Measurements from ENCODE around the gene AGPS. TPM values are rescaled to one million over a fixed set of nuclear protein-coding genes. Genes with fewer than 3 reads are reported as not detected.
"Not testable (repeated sequence)": the region's sequence is repeated elsewhere in the genome, so short reads cannot be mapped to it uniquely, and the experiment has no call there.

Gene AGPS
- 70.1 and 71.8 TPM in 2 replicates for total RNA-seq

- H3K4me1 Mint-ChIP-seq (ENCODE audit: low read depth), result peaks cover 58% of the 10 kb centered on the region
- intact Hi-C loops (cut with micrococcal nuclease), result loop anchor here (1.0 to 5.0 kb wide), 8 partner anchors 24 to 720 kb away; partner anchors contain the start of genes HNRNPA3 and RBM45
Observed at GRCh38 chr2:177392373-177393202, at the start of gene AGPS. AGPS (plus strand) TSS chr2:177392773; CDS start chr2:177392790, 17 bp downstream.

GRCh38 chr2:177343773-177344172, 48.8 kb upstream of the AGPS start:
- no peaks in the 10 kb centered on the region for H3K4me1 Mint-ChIP-seq (ENCODE audit: low read depth)
- DNase-seq (ENCODE audit: low spot score), result no peak
- H3K9me3 Mint-ChIP-seq, result no peaks in the 10 kb centered on the region
- H3K36me3 Mint-ChIP-seq (ENCODE audit: low read depth), result peaks cover 2% of the 10 kb centered on the region
- no peak overlapping the region for H3K27ac Mint-ChIP-seq
- intact Hi-C loops (cut with micrococcal nuclease), result no loop called here
- no peaks in the 10 kb centered on the region for H3K27me3 Mint-ChIP-seq (ENCODE audit: insufficient read depth)
- no peak overlapping the region for H3K4me3 Mint-ChIP-seq

More at GRCh38 chr2:177392373-177393202, at the start of gene AGPS:
- Mint-ChIP-seq H3K27ac (peak within 1 kb of the TSS; percentile 92), H3K27me3 (ENCODE audit: insufficient read depth) (no peaks in the 10 kb centered on the region), H3K9me3 (no peaks in the 10 kb centered on the region), H3K36me3 (ENCODE audit: low read depth) (peaks cover 30% of the 10 kb centered on the region), H3K4me3 (peak within 1 kb of the TSS; percentile 90)
- peak; percentile 80 for DNase-seq (ENCODE audit: low spot score)

- Mint-ChIP-seq H3K9me3 (no peaks in the 10 kb centered on the region), H3K27ac (no peak overlapping the region), H3K4me3 (no peak overlapping the region), H3K4me1 (ENCODE audit: low read depth) (no peaks in the 10 kb centered on the region), H3K27me3 (ENCODE audit: insufficient read depth) (no peaks in the 10 kb centered on the region), H3K36me3 (ENCODE audit: low read depth) (peaks cover 2% of the 10 kb centered on the region)
- intact Hi-C loops (cut with micrococcal nuclease), result no loop called here
- no peak for DNase-seq (ENCODE audit: low spot score)
Observed at GRCh38 chr2:177344316-177344715, 48.3 kb upstream of the AGPS start.

- H3K27ac Mint-ChIP-seq, result no peak overlapping the region
- intact Hi-C loops (cut with micrococcal nuclease), result no loop called here
- H3K36me3 Mint-ChIP-seq (ENCODE audit: low read depth), result peaks cover 2% of the 10 kb centered on the region
- no peaks in the 10 kb centered on the region for H3K4me1 Mint-ChIP-seq (ENCODE audit: low read depth)
- H3K9me3 Mint-ChIP-seq, result no peaks in the 10 kb centered on the region
- H3K4me3 Mint-ChIP-seq, result no peak overlapping the region
- H3K27me3 Mint-ChIP-seq (ENCODE audit: insufficient read depth), result no peaks in the 10 kb centered on the region
- DNase-seq (ENCODE audit: low spot score), result no peak
Observed at GRCh38 chr2:177346192-177346591, 46.4 kb upstream of the AGPS start.

- intact Hi-C loops (cut with micrococcal nuclease), result no loop called here
- Mint-ChIP-seq H3K9me3 (no peaks in the 10 kb centered on the region), H3K4me1 (ENCODE audit: low read depth) (no peaks in the 10 kb centered on the region), H3K4me3 (no peak overlapping the region), H3K36me3 (ENCODE audit: low read depth) (peaks cover 2% of the 10 kb centered on the region), H3K27ac (no peak overlapping the region), H3K27me3 (ENCODE audit: insufficient read depth) (no peaks in the 10 kb centered on the region)
- no peak for DNase-seq (ENCODE audit: low spot score)
Observed at GRCh38 chr2:177347570-177347969, 45.0 kb upstream of the AGPS start.

- Mint-ChIP-seq H3K9me3 (no peaks in the 10 kb centered on the region), H3K4me1 (ENCODE audit: low read depth) (no peaks in the 10 kb centered on the region), H3K4me3 (no peak overlapping the region), H3K27me3 (ENCODE audit: insufficient read depth) (no peaks in the 10 kb centered on the region), H3K36me3 (ENCODE audit: low read depth) (peaks cover 2% of the 10 kb centered on the region), H3K27ac (no peak overlapping the region)
- DNase-seq (ENCODE audit: low spot score), result no peak
- intact Hi-C loops (cut with micrococcal nuclease), result no loop called here
Observed at GRCh38 chr2:177348118-177348654, 44.4 kb upstream of the AGPS start.

- H3K36me3 Mint-ChIP-seq (ENCODE audit: low read depth), result peaks cover 2% of the 10 kb centered on the region
- intact Hi-C loops (cut with micrococcal nuclease), result no loop called here
- no peak overlapping the region for H3K4me3 Mint-ChIP-seq
- DNase-seq (ENCODE audit: low spot score), result no peak
- no peaks in the 10 kb centered on the region for H3K4me1 Mint-ChIP-seq (ENCODE audit: low read depth)
- H3K27ac Mint-ChIP-seq, result no peak overlapping the region
- no peaks in the 10 kb centered on the region for H3K9me3 Mint-ChIP-seq
- H3K27me3 Mint-ChIP-seq (ENCODE audit: insufficient read depth), result no peaks in the 10 kb centered on the region
Observed at GRCh38 chr2:177348733-177349693, 43.6 kb upstream of the AGPS start.

GRCh38 chr2:177350624-177351023, 41.9 kb upstream of the AGPS start:
- H3K27me3 Mint-ChIP-seq (ENCODE audit: insufficient read depth); DNase-seq (ENCODE audit: low spot score); intact Hi-C loops (cut with micrococcal nuclease); H3K4me3 Mint-ChIP-seq; H3K36me3 Mint-ChIP-seq (ENCODE audit: low read depth); H3K9me3 Mint-ChIP-seq; H3K27ac Mint-ChIP-seq; H3K4me1 Mint-ChIP-seq (ENCODE audit: low read depth): not testable (repeated sequence)

- H3K4me3 Mint-ChIP-seq; H3K27ac Mint-ChIP-seq; H3K27me3 Mint-ChIP-seq (ENCODE audit: insufficient read depth); H3K9me3 Mint-ChIP-seq; intact Hi-C loops (cut with micrococcal nuclease); DNase-seq (ENCODE audit: low spot score); H3K4me1 Mint-ChIP-seq (ENCODE audit: low read depth); H3K36me3 Mint-ChIP-seq (ENCODE audit: low read depth): not testable (repeated sequence)
Observed at GRCh38 chr2:177351121-177351520, 41.5 kb upstream of the AGPS start.

GRCh38 chr2:177352441-177353186, 40.0 kb upstream of the AGPS start:
- no peak overlapping the region for H3K4me3 Mint-ChIP-seq
- H3K9me3 Mint-ChIP-seq, result no peaks in the 10 kb centered on the region
- H3K27me3 Mint-ChIP-seq (ENCODE audit: insufficient read depth), result peaks cover 1% of the 10 kb centered on the region
- peaks cover 2% of the 10 kb centered on the region for H3K36me3 Mint-ChIP-seq (ENCODE audit: low read depth)
- no peak for DNase-seq (ENCODE audit: low spot score)
- no peaks in the 10 kb centered on the region for H3K4me1 Mint-ChIP-seq (ENCODE audit: low read depth)
- intact Hi-C loops (cut with micrococcal nuclease), result no loop called here
- H3K27ac Mint-ChIP-seq, result no peak overlapping the region

GRCh38 chr2:177353187-177353478, 39.4 kb upstream of the AGPS start:
- H3K4me3 Mint-ChIP-seq, result no peak overlapping the region
- H3K27ac Mint-ChIP-seq, result no peak overlapping the region
- H3K4me1 Mint-ChIP-seq (ENCODE audit: low read depth), result no peaks in the 10 kb centered on the region
- DNase-seq (ENCODE audit: low spot score), result no peak
- intact Hi-C loops (cut with micrococcal nuclease), result no loop called here
- H3K36me3 Mint-ChIP-seq (ENCODE audit: low read depth), result no peaks in the 10 kb centered on the region
- H3K9me3 Mint-ChIP-seq, result no peaks in the 10 kb centered on the region
- H3K27me3 Mint-ChIP-seq (ENCODE audit: insufficient read depth), result peaks cover 1% of the 10 kb centered on the region

GRCh38 chr2:177354541-177354940, 38.0 kb upstream of the AGPS start:
- H3K27ac Mint-ChIP-seq; H3K36me3 Mint-ChIP-seq (ENCODE audit: low read depth); H3K4me3 Mint-ChIP-seq; DNase-seq (ENCODE audit: low spot score); H3K4me1 Mint-ChIP-seq (ENCODE audit: low read depth); H3K9me3 Mint-ChIP-seq; intact Hi-C loops (cut with micrococcal nuclease); H3K27me3 Mint-ChIP-seq (ENCODE audit: insufficient read depth): not testable (repeated sequence)

Data from activated T-helper 1 cell treated with anti-CD3 and anti-CD28 coated beads, Interleukin-12 subunit alpha, Interleukin-12 subunit beta, Interleukin-2, Interleukin-4 antibody, amounts not matched to agents 30 ng/mL and 10 ng/mL and 1 ng/mL, durations not matched to agents 14 hours and 24 hours and 36 hours (primary cell).